DMS53 treated with DMSO at 0.1 percent for 48 hours (cell line): ENCODE results near the gene COX7A2.

Source experiments
- DNase-seq: peaks from one replicate; lab custom pipeline; 2025; ENCODE audit not compliant: unreplicated experiment; lab: John Stamatoyannopoulos, UW

Gene COX7A2

DNA sequence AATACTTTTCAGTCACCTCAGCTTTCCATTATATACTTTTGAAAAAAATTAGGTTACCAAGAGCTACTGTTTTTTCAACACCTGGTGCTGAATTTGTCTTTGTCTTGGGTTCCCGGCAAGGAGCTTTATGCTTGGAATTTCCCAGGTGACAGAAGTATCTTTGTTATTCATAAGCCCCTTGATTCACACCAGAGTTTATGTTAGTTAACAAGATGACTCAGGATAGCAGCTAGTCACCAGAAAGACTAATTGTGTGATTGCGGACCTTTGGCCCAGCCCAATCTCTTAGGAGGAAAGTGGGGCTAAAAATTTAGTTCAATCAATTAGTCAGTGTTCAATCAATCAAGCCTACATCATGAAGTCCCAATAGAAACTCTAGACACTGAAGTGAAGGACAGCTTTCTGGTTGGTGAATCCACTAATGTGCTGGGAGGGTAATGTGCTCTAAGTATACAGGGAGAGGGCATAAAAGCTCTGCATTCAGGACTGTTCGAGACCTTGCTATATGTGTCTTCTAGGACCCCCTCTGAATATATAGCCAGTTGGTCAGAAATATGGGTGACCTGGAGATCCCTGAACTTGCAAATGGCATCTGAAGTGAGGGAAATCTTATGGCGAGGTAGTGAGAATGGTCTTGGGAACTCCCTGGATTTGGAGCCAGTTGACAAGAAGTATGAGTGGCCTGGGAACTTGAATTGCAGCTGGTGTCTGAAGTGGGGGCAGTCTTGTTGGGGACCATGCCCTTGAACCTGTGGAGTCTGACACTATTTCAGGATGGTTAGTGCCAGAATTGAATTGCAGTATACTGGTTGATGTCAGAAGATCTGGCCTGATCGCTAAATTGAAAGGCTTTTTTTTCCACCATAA lies 24.8 kb upstream of the COX7A2 start:
- DNase-seq: no peak

GRCh38 chr6:75267461-75267860 lies 23.9 kb upstream of the COX7A2 start:
- DNase-seq: no peak

DNA sequence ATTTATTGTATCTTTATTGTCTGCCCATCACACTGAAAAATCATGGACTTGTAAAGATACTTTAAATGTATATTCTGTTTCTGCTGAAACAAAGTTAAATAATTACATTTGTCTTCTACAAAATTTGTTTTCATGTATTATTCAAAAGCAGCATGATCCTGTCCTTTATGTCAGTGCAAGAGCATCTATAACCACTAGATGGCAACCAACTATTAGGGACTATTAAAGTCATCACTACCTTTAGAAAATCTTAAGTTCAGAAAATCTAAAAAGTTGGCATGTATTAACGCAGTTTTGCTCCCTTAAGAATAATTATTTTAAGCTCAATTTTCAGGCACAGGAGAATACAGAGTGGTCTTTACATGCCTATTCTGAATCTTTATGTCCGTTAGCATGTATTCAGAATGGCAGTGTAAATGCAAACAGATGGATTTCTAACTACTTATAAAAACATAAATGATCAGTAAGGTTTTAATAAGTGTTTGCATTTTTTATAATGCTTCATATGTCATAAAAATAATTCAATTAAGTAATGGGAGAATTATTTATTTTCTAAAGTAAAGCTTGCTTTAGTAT lies 23.2 kb upstream of the COX7A2 start:
- DNase-seq: peak; percentile 72

GRCh38 chr6:75263401-75263750 lies 19.8 kb upstream of the COX7A2 start:
- DNase-seq: no peak

DNA sequence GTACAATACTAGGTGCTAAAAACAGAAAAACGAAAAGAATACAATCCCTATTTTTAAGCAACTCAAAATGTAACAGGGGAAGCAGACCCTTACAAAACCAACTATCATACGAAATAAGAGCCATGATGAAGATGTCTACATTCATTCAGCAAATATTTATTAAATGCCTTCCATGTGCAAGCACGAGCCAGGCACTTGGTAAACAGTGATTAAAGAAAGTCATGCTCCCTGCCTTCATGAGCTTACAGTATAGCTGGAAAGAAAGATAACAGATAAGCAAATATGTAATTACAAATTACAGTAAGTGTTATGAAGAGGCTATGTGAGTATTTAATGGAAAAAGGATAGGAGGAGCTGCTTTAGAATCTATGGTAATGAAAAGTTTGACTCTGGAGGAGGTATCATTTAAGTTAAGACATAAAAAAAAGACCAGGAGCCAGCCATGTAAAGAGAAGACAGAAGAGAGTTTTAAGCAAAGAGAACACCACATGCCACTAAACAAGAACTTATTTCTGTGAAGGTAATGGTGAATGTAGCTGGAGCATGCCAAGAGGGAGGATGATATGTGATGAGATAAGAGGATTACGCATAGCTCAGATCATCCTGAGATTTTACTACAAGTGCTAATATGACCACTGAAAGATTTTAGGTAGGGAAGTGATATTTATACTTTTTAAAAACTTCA lies 19.3 kb upstream of the COX7A2 start:
- no peak for DNase-seq

GRCh38 chr6:75261299-75261698 lies 17.7 kb upstream of the COX7A2 start:
- no peak for DNase-seq

- no peak for DNase-seq
Measured at GRCh38 chr6:75257343-75258087, 13.9 kb upstream of the COX7A2 start.

- DNase-seq: no peak
Measured at GRCh38 chr6:75250552-75250951, 7.0 kb upstream of the COX7A2 start.

DNA sequence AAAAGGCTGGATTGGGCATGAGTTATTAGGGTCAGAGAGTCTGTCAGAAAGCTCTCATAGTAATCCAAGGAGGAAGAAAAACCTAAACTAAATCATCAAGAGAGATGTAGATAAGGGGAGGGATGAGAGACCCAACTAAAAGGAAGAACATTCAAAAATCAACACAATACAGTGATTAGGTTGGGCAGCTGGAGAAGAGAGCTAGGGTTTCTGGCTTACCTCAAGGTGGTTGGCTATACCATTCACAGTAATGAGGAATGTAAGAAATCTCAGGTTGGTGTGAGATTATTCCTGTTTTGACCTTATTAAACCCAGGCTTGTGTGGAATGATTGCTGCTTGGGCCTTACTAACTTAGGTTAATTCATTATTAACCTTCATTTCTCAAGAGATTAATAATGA lies 6.2 kb upstream of the COX7A2 start:
- no peak for DNase-seq

- no peak for DNase-seq
Measured at GRCh38 chr6:75246386-75246785, 2.8 kb upstream of the COX7A2 start.

GRCh38 chr6:75244063-75244584 lies 523 bp upstream of the COX7A2 start:
- DNase-seq: no peak

GRCh38 chr6:75236630-75237029 lies 7.0 kb downstream of the COX7A2 start:
- no peak for DNase-seq

DNA sequence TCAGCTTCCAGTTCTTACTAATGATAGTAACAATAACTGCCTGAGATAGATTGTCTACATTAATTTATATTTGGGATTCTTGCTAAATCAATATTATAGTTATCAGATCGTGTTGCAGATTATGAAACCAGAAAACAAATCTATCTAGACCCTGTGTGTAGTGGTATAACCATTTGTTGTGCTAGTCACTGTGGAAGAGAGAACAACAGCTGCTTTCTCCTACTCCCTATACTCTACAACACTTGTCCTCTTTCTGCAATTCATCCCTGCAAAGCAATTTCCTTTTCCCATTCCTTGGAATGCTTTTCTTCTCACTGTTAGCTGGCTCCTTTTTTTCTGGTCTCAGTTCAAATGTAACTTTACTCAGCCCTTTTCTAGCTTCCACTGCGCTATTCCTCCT lies 8.3 kb downstream of the COX7A2 start:
- no peak for DNase-seq

GRCh38 chr6:75234126-75234865 lies 9.3 kb downstream of the COX7A2 start:
- DNase-seq: no peak

GRCh38 chr6:75233092-75233615 lies 10.4 kb downstream of the COX7A2 start:
- DNase-seq: no peak

- DNase-seq: peak; percentile 47
Measured at GRCh38 chr6:75230484-75231325, 12.9 kb downstream of the COX7A2 start.

DNA sequence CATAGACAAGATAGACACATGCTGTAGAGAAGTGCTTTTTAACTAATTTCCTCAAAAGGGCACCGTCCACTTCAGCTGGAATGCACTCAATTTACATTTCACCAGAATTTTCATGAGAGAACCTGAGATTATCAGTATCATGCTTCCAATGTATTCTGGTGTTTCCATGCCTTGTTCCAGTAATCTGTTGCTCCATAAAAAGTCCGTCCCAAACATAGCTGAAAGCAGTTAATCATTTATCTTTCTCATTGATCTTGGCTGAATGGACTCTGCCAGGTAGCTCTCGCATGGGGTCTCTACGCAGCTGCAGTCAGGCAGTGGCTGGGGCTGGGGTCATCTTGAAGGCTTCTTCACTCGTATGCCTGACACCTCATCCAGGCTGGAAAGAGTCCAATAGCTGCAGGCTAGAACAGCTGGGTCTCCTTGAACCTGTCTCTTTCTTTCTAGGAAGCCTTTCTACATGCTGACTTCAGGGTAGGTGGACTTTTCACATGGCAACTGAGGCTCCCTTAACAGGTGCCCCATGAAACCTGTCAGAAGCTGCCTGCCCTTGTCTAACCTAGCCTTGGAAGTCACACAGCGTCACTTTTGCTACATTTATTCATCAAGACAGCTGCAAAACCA lies 19.2 kb downstream of the COX7A2 start:
- no peak for DNase-seq

DNA sequence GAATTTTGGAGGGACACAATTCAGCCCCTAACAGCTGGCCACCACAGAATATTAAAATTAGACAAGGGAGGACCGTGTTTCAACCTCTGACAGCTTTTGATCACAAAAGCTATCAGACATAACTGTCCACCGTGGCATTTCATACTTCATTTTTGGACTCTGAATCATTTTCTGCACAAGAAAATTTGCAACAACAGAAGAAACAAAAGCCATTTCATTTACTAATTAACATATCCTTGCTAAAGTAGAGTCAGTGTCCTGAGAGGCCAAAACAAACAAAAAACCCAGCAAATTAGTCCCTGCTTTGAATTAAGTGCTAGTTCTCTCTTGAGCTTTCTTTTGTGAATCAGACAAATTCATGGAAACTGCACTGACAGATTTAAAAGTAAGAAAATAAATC lies 20.2 kb downstream of the COX7A2 start:
- no peak for DNase-seq

DNA sequence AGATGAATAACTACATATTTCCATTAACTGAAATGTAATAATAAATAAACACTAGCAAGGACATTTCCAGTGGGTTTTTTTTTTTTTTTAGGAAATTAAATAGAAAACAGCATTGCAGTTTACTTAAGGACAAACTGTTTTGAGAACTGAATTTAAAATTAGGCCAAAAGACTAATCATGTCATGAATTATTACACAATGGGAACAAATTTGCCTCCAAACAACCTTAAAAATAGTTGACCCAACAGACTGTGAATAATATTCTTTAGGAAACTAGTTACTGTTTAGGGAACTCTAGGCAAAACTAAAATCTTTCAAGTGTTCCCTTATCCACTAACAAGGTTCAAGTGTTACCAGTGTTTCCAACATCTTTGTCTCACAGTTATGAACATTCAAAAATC lies 21.3 kb downstream of the COX7A2 start:
- no peak for DNase-seq
